Measurements from ENCODE around the gene RAB1B. TPM values are rescaled to one million over a fixed set of nuclear protein-coding genes. Genes with fewer than 3 reads are reported as not detected.

Gene RAB1B
- total and polyA plus RNA-seq, 4 donors: 78.6 to 203 (median 168) TPM

GRCh38 chr11:66277471-66278362 lies 9.3 kb downstream of the RAB1B start, which contains the start of gene CNIH2:
CNIH2 (plus strand) TSS chr11:66278175; CDS start chr11:66278457, 282 bp downstream.
- no peak within 1 kb of the TSS for H3K4me3 ChIP-seq
- no peak for TF ChIP-seq CTCF (IDR thresholded peaks at IDR 0.05; ENCODE audit: control extremely low read depth, extremely low read depth)
- H3K9me3 ChIP-seq (ENCODE audit: control insufficient read depth in 4 of 4, insufficient read depth in 3 of 4, low read length in 3 of 4): no peaks in the 10 kb centered on the region
- peak; percentile 42 to 47 (median 47) for DNase-seq
- H3K4me1 ChIP-seq (ENCODE audit: control insufficient read depth in 5 of 5, insufficient read depth in 5 of 5, low read length in 5 of 5): peaks cover 0 to 8% (median 0%) of the 10 kb centered on the region in 5 donors
- 5 to 6% methylated on average over 54 to 84 of the region's 84 CpGs for WGBS, 2 donors
- no peak within 1 kb of the TSS for H3K27ac ChIP-seq (ENCODE audit: low read depth in 1 of 2, low read length in 1 of 2)
- ATAC-seq (ENCODE audit: insufficient read depth, low FRiP score): no peak
- H3K9ac ChIP-seq (ENCODE audit: insufficient read depth in 1 of 2, low read length in 2 of 2): no peak within 1 kb of the TSS
- H3K36me3 ChIP-seq (ENCODE audit: control insufficient read depth in 4 of 4, insufficient read depth in 4 of 4, low read length in 4 of 4): peaks cover 2 to 39% (median 24%) of the 10 kb centered on the region in 4 donors
- peaks cover 0 to 2% (median 0%) of the 10 kb centered on the region in 3 donors for H3K27me3 ChIP-seq (ENCODE audit: control insufficient read depth in 3 of 3, insufficient read depth in 3 of 3, low read length in 2 of 3)

- H3K4me1 ChIP-seq (ENCODE audit: control insufficient read depth in 5 of 5, insufficient read depth in 5 of 5, low read length in 5 of 5): peaks cover 0 to 8% (median 0%) of the 10 kb centered on the region in 5 donors
- H3K36me3 ChIP-seq (ENCODE audit: control insufficient read depth in 4 of 4, insufficient read depth in 4 of 4, low read length in 4 of 4): peaks cover 0 to 34% (median 17%) of the 10 kb centered on the region in 4 donors
- peaks cover 0 to 2% (median 0%) of the 10 kb centered on the region in 3 donors for H3K27me3 ChIP-seq (ENCODE audit: control insufficient read depth in 3 of 3, insufficient read depth in 3 of 3, low read length in 2 of 3)
- ATAC-seq (ENCODE audit: insufficient read depth, low FRiP score) (no peak), DNase-seq (peak in 2 of 3 donors; percentile 36 to 45)
- H3K9me3 ChIP-seq (ENCODE audit: control insufficient read depth in 4 of 4, insufficient read depth in 3 of 4, low read length in 3 of 4): no peaks in the 10 kb centered on the region
- H3K27ac ChIP-seq (ENCODE audit: low read depth in 1 of 2, low read length in 1 of 2): no peak overlapping the region
- WGBS, 2 donors: 5% methylated on average over 13 to 45 of the region's 45 CpGs
- no peak overlapping the region for H3K4me3 ChIP-seq
- TF ChIP-seq CTCF (IDR thresholded peaks at IDR 0.05; ENCODE audit: control extremely low read depth, extremely low read depth): no peak
- H3K9ac ChIP-seq (ENCODE audit: insufficient read depth in 1 of 2, low read length in 2 of 2): no peak overlapping the region
These were observed 10.1 kb downstream of the RAB1B start for GRCh38 chr11:66278363-66279091.

- H3K36me3 ChIP-seq (ENCODE audit: control insufficient read depth in 4 of 4, insufficient read depth in 4 of 4, low read length in 4 of 4): peaks cover 0 to 30% (median 10%) of the 10 kb centered on the region in 4 donors
- H3K27me3 ChIP-seq (ENCODE audit: control insufficient read depth in 3 of 3, insufficient read depth in 3 of 3, low read length in 2 of 3): peaks cover 0 to 2% (median 0%) of the 10 kb centered on the region in 3 donors
- H3K9ac ChIP-seq (ENCODE audit: insufficient read depth in 1 of 2, low read length in 2 of 2): no peak overlapping the region
- no peak for TF ChIP-seq CTCF (IDR thresholded peaks at IDR 0.05; ENCODE audit: control extremely low read depth, extremely low read depth)
- ATAC-seq (ENCODE audit: insufficient read depth, low FRiP score) (no peak), DNase-seq (no peak)
- peaks cover 0 to 8% (median 0%) of the 10 kb centered on the region in 5 donors for H3K4me1 ChIP-seq (ENCODE audit: control insufficient read depth in 5 of 5, insufficient read depth in 5 of 5, low read length in 5 of 5)
- H3K27ac ChIP-seq (ENCODE audit: low read depth in 1 of 2, low read length in 1 of 2): no peak overlapping the region
- WGBS, 2 donors: 74 to 76% methylated on average over 15 of the region's 15 CpGs
- no peak overlapping the region for H3K4me3 ChIP-seq
- no peaks in the 10 kb centered on the region for H3K9me3 ChIP-seq (ENCODE audit: control insufficient read depth in 4 of 4, insufficient read depth in 3 of 4, low read length in 3 of 4)
These were observed 10.8 kb downstream of the RAB1B start for GRCh38 chr11:66279092-66279734.
